ENCODE measurements around the gene DPM1.
"Not testable (repeated sequence)": the region's sequence is repeated elsewhere in the genome, so short reads cannot be mapped to it uniquely, and the experiment has no call there.

Gene DPM1

DNA sequence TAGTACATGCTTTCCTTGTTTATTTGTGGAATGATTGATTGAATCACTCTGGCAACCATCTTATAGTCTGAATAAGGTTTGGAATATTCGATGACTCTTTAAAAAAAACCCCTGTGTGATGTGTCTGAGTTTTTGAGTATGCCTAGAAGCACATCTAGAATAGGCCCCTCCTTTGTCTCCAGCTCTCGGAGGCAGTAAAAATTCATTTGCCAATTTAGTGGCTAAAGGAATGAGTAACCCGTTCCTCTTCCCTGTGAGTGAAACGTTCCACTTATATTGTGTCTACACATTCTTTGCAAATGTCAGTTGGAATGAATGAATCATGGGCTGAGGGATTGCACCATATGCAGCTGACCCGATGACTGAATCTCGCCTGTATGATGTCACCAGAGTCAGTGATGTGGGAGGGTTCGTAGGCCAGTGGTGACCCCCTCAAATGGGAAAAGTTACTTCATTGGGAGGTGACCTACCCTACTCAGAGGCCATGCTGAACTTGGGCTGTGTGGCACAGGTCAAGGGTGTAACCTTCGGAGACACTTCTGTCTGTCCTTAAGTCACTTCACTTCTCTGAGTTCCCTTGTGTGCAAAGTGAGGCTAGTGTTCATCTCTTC lies 21.8 kb upstream of the DPM1 start:
- no peak for DNase-seq (ENCODE audit: low read depth in 2 of 2)

DNA sequence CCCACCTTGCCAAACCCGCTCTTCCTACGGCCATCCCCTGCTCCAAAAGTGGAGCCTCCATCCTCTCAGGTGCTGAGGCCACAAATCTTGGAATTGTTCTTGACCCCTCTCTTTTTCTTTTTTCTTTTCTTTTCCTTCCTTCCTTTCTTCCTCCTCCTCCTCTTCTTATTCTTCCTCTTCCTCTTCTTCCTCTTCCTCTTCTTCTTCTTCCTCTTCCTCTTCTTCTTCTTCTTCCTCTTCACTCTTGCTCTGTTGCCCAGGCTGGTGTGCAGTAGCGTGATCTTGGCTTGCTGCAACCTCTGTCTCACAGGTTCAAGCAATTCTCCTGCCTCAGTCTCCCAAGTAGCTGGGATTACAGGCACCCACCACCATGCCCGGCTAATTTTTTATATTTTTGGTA lies 20.2 kb upstream of the DPM1 start:
- DNase-seq (ENCODE audit: low read depth in 2 of 2): not testable (repeated sequence)

DNA sequence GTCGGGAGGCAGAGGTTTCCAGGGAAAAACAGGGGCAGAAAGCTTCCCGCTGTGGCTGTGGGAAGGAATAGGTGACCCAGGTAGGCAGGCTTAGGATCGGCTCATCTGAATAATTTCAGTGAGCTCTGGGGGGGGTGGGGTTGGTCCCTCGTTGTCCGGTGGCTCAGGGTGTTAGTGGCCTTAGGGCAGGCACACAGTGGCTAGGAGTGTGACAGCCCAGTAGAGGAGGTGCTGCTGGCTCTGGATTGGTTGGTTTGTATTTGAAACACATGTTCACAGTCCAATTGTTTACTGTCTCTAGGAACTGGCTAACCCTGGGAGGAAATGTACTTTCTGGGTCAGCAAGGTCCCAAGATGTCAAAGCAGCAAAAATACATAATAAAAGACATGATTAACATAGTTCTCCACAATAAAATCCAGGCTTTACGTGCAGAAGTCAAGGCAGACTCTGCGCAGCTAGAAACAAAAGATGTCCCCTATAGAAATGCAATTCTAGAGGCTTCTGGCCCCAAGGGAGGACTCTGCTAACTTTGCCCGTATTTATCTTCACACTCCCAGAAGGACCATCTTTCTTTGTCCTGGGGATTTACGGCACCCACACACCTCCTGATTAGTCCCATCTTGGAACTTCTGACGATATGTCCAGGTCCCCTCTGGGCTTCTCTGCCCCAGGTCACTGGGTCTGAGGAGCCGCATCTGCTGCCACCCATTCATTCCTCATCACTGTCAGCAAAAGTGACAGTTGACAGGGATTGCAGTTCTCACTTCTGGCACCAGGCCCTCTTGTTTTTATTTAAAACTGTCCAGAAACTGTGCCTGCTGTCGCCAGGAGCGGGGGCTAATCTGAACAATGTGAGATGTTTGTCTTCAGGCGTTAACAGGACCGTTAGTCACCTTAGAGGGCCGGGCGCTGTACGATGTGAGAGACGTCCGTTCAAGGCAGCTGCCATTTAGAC lies 19.0 kb upstream of the DPM1 start:
- DNase-seq (ENCODE audit: low read depth in 2 of 2): no peak

DNA sequence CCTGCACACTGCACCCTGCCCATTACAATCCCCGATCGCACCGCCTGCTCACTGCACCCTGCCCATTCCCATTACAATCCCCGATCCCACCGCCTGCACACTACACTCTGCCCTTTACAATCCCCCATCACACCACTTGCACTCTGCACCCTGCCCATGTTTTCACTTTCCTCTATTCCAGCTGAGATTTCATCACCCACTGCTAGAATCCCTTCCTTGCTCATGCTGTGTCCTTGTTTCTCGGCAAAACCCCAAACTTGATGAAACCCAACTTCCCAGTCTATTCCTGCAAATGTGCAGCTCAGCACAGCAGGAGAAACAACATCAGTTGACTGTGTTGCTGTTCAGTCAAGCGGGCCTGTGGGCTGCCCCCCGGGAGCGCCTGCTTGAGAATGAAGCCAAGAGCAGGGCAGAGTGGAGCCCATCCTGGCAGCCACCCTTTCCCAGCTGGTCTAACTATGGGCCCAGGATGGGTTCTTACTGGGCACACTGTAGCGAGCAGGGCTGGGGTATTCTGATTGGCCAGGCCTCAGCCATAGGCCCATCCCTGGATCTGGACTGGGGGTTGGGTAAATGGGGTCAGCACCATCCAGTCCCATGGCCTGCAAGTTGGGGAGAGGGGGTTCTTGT lies 17.5 kb upstream of the DPM1 start:
- no peak for DNase-seq (ENCODE audit: low read depth in 2 of 2)

DNA sequence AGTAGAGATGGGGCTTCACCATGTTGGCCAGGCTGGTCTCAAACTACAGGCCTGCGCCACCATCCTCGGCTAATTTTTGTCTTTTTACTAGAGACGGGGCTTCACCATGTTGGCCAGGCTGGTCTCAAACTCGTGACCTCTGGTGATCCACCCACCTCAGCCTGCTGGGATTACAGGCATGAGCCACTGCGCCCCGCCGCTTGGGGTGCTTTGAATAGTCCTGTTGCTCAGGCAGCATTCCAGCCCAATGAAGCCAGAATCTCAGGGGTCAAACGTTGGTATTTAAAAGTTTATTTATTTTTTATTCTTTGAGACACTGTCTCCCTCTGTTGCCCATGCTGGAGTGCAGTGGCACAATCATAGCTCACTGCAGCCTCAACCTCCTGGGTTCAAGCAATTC lies 11.6 kb upstream of the DPM1 start:
- no peak for DNase-seq (ENCODE audit: low read depth in 2 of 2)

DNA sequence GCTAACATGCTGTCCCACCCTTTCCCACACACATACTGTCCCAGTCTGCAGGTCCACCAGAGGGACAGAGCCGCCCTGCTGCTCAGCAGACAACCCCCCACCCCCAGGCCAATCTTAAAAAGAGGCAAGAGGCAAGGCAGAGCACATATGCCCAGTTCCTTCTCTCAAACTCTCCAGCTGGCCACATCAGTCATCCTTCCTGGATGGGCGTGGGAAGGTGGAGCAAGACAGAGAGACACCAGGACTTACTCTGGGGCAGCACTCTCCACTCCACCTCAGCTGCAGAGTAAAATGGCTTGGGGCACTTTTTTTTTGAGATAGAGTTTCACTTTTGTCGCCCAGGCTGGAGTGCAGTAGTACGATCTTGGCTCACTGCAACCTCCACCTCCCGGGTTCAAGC lies 11.1 kb upstream of the DPM1 start:
- DNase-seq (ENCODE audit: low read depth in 2 of 2): no peak

DNA sequence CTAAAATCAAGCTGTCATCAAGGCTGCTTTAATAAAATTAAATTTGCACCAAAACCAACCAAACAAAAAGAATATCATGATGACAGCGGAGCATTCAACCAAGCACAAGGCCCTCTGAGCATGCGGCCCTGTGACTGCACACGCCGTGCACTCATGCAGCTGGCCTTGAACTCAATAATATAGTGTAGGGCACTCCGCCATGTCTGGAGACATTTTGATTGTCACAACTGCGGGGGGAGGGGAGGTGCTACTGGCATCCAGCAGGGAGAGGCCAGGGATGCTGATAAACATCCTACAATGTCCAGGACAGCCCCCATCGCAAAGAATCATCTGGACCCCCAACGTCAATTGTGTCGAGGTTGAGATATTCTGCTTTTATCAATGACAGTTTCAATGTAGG lies 10.0 kb upstream of the DPM1 start:
- DNase-seq (ENCODE audit: low read depth in 2 of 2): no peak

DNA sequence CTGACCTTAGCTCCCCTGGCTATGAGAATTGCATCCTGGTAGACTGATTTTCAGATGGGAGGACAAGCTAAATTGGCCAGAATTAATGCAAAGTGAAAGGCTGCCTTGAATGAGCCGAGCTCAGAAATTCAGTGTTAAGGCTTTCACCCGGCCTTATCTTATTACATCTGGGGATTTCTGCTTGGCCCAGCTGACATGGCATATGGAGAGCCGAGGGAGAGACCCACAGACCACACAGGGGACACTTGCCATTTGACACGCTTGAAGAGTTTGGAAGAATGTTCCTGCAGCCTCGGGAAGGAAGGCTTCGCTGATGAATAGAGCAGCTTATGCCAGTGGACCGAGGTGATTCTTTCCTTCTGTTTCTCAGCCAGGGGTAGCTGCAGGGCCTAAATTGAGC lies 9.3 kb upstream of the DPM1 start:
- no peak for DNase-seq (ENCODE audit: low read depth in 2 of 2)

DNA sequence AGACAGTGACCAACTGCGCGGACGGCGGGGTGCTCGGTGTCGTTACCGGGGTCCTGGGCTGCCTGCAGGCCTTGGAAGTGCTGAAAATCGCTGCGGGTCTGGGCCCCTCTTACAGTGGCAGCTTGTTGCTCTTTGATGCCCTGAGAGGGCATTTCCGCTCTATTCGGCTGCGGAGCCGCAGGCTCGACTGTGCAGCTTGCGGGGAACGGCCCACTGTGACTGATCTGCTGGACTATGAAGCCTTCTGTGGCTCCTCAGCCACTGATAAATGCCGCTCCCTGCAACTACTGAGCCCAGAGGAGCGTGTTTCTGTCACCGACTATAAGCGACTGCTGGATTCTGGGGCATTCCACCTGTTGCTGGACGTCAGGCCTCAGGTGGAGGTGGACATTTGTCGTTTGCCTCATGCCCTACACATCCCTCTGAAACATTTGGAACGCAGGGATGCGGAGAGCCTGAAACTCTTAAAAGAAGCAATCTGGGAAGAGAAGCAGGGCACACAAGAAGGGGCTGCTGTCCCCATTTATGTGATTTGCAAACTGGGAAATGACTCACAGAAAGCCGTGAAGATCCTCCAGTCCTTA lies 1.3 kb upstream of the DPM1 start:
- DNase-seq (ENCODE audit: low read depth in 2 of 2): no peak

DNA sequence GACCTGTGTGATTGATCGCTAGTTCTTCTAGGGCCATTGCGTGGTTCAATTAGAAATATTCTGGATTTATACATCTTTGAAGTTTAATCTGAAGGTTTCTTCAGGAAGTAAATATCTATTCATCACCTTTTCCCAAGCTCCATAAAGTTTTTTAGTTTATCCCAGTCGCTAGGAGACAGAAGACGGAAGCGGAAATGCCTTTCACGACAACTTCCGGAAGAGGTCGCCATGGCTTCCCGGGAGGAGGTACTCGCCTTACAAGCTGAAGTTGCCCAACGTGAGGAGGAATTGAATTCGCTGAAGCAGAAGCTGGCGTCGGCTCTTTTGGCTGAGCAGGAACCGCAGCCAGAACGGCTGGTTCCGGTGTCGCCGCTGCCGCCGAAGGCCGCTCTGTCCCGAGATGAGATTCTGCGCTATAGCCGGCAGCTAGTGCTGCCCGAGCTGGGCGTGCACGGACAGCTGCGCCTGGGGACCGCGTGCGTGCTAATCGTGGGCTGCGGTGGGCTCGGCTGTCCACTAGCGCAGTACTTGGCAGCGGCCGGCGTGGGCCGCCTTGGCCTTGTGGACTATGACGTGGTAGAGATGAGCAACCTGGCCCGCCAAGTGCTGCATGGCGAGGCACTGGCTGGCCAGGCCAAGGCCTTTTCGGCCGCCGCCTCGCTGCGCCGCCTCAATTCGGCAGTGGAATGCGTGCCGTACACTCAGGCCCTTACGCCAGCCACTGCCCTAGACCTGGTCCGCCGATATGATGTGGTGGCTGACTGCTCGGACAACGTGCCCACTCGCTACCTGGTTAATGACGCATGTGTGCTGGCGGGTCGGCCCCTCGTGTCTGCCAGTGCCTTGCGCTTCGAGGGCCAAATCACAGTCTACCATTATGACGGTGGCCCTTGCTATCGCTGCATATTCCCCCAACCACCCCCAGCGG lies 547 bp upstream of the DPM1 start, which contains the start of gene MOCS3:
Gene MOCS3 (plus strand): TSS at position 204 of the 928 bp plus-strand sequence. CDS start 25 bp downstream, at position 229.
- DNase-seq (ENCODE audit: low read depth in 2 of 2): peak; percentile 67 to 72

DNA sequence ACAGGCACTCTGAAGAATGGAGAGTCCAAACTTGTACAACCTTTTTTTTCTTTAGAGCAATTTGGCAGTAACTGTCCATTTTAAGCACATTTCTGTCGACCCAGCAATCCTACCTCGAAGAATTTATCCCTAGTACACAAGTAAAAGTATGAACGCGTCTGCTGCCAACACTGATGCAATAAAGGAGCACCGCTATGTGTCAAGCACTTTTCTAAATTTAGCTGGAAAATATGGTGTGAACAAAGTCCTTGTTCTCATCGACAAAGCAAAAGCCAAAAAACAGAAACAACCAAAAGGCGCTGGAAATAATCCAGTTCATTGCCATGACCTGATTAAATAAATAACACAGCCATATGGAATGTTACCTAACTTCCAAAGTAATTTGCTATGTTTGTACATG lies 1.1 kb downstream of the DPM1 start:
- no peak for DNase-seq (ENCODE audit: low read depth in 2 of 2)

DNA sequence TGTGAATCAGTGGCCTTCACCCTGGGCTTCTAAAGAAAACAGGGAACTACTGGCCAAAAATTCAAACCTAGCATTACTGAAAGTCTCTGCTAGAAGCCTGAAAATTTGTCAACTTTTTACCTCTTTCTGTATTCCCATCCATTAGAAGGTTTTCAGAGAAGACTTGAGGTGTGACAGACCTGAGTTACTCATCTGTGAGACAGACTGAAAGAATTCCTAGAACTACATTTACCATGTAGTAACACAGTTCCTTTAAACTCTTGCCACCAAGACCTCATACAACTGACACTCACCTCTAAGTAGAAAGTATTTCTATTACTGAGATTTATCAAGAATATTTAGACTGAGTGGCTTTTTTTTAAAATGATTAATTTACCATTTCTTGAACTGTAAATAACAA lies 4.5 kb downstream of the DPM1 start:
- DNase-seq (ENCODE audit: low read depth in 2 of 2): no peak

DNA sequence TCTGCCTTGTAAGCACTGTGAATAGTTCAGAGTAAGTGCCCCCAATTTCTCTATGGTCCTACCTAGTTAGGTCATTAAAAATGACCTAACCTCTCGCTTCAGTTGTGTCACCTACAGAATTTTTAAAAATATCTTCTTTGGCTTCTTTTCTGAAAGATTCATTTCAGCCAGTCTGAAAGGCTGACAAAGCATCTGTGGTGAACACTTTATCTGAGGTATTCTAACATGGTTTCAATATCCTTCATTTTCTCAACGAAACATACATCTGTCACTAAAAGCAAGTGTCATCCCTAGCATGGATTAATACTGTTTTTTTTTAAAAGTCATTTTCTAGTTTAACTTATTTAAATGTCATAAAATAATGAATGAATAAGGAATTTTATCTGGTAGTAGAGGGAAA lies 5.1 kb downstream of the DPM1 start:
- DNase-seq (ENCODE audit: low read depth in 2 of 2): no peak

DNA sequence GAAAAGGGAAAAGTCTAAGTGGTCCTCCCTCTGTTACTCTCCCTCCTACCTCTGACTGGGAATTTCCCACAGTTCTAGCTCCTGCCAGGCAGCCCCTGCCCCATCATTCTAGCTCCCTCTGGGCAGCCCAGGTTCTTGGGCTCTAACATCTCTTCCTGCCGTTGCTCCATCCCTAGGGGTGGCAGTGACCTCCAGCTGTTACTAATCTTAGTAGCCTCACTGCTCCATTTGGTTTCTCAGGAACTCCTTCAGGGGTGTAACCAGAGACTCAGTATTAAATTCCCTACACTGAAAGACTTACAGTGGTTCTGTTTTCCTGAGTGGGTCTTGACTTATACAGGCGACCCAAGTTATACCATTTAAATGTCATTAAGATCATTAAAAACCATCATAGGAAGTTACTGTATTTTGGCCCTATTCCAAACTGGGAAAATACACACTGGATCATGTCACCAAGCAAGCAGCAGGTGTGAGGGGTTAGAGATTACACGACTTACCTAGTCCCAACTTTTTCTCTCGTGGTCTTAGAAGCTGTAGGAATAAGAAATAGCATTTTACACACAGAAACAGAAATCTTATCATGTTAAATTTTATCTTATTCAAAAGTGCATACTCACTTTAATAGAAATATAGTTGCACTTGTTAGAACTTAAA lies 10.1 kb downstream of the DPM1 start:
- no peak for DNase-seq (ENCODE audit: low read depth in 2 of 2)

DNA sequence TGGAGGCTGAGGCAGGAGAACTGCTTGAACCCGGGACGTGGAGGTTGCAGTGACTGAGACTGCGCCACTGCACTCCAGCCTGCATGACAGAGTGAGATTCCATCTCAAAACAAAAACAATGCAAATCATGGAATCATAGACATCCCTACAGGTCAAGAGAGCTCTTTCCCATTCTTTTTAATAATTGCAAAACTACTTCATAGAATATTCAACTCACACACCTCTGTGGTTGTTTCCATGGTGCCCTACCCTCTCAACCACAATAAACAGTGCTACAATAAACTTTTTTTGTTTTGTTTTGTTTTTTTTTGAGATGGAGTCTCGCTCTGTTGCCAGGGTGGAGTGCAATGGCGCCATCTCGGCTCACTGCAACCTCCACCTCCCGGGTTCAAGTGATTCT lies 15.3 kb downstream of the DPM1 start:
- DNase-seq (ENCODE audit: low read depth in 2 of 2): no peak

DNA sequence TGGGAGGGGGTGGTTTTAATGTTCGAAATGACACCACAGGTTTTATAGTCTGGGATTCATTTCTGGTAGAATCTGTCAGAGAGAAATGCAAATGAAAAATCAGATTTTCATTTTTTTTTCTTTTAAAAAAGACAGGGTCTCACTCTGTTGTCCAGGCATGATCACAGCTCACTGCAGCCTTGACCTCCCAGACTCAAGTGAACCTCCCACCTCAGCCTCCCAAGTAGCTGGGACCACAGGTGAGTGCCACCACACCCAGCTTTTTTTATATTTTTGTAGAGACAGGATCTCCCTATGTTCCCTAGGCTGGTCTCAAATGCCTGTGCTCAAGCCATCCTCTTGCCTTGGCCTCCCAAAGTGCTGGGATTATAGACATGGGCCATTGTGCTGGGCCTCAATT lies 24.7 kb downstream of the DPM1 start:
- DNase-seq (ENCODE audit: low read depth in 2 of 2): no peak

DNA sequence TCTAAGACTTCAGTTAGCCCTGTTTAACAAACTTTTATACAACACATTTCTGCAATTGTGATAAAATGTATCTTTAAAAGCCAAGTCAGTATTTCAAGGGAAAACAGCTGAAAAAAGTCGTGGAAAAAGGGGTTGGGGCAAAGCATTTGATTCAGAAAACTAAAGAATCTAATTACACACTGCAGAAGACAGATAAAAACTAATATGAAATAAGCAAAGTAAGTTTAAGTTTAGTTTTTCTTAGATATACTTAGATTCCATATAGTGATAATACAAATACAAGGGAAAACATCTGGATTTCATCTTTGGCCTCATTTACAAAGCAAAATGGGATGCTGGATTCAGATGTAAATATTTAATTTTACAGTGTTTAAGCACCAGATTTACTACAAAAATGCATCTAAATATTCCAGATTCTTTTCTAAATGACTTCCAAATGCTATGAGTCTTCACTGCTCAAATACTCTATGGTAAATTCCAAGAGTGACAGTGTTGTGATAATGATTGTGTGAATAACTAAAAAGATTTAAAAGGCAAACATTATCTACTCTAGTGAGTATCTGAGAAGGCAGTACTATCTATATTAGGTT lies 25.5 kb downstream of the DPM1 start:
- DNase-seq (ENCODE audit: low read depth in 2 of 2): no peak

DNA sequence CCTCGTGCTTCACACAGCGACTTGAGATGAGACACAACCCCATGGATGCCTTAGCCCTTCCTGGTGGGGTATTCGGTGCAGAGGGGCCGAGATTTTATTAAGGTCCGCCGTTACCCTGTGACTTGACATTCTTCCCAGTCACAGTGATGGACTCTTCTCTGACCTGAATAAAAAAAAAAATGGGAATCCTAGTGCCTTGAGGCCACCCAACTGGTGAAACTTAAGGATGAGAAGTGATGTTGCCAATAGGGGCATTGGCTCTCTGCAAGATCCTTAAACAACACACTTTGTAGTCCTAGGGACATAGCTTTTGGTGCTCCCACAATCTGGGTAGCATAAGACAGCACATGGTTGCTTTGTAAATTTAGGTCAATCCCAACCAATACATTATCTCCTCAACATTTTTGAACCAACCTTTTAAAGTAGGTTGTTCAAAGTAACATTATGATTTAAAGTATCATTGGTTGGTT lies 26.3 kb downstream of the DPM1 start:
- no peak for DNase-seq (ENCODE audit: low read depth in 2 of 2)

DNA sequence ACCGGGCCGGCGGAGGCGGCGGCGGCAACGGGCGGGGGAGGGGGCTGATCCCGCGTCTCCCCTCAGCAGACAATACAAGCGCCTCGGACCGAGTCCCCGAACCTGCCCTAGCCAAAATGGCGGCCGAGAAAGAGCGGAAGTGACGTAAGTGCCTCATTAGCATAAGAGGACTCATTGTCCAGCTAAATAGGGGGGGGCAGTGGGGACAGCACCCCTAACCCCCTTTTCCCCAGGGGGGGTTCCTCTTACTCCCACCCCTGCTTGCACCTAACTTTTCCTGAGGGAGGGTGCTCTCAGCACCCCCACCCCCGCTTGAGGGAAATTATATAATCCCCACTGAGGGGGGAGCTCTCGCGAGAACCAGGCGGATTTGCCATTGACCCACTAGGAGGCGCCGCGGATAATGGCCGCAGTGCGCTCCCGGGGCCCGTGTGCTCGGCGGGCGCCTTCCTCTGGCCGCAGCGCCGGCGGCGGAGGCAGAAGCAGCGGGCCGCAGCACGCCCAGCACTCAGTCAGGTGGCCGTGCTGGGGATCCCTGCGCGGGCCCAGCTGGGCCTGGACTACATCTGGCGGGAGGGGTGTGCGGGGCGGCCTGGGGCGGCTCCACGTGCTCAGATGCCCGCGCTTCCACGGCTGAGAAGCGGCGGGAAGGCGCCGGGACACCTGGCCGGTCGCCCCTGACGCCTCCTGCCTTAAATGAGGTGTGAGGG lies 26.9 kb downstream of the DPM1 start, which contains the start of gene ADNP:
Gene ADNP (minus strand): TSS at position 132 of the 710 bp plus-strand sequence. CDS start 27,441 bp downstream, outside the sequence.
- DNase-seq (ENCODE audit: low read depth in 2 of 2): peak; percentile 78 to 82

DNA sequence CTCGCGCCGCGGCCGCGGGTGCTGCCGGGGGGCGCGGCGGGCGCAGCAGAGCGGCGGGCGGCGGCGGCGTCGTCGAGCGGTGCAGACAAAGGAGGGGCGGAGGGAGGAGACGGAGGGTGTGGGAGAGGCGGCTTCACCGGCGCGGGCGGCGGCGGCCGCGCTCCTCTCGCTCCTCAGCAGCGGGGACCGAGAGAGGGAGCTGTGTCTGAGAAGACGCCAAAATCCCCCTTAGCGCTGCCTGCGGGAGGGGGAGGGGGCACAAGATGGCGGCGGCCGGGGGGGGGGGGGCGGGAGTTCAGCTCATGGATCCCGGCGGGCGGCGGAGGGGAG lies 27.4 kb downstream of the DPM1 start:
- DNase-seq (ENCODE audit: low read depth in 2 of 2): no peak
